ENCODE results near the gene ECI1.

Gene ECI1

DNA sequence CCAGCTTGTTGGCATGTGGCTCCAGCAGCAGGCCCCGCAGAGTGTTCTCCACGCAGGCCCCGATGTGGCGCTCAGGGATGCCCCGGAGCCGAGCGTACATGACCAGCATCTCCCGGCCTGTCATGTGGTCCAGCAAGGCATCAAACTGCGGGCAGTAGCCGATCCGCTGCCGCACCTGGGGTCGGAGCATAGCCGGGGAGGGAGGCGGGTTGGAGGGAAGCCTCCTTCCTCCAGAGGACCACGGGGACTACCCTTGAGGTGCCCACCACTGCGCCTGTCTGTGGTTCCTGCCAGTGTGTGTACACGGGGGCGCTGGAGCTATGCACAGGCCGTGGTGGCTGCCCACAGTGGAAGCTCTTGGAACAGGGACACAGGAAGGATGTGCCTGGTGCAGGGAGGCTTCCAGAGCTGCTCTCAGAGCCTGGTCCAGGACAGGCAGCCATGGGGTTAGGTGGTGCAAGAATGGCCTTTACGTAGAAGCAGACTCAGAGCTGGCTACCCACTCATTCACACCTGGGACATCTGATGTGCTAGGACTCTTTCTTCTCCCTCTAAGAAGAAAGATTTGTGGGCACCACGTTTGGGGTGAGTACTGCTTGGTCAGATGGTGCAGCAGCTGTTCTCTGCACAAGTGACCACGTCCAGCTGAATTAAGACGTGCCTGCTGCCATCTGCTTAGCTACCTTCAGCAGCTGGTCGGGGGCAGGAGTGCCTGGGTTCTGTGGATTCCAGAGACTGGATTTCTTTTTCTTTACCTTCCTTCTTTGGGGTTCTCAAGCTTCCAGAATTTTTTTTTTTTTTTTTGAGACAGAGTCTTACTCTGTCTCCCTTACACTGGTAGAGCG lies 27.8 kb upstream of the ECI1 start:
- peak; percentile 58 for DNase-seq (ENCODE audit: insufficient read length, low spot score)
- FAIRE-seq: no peak
- TF ChIP-seq, protein P1, sequence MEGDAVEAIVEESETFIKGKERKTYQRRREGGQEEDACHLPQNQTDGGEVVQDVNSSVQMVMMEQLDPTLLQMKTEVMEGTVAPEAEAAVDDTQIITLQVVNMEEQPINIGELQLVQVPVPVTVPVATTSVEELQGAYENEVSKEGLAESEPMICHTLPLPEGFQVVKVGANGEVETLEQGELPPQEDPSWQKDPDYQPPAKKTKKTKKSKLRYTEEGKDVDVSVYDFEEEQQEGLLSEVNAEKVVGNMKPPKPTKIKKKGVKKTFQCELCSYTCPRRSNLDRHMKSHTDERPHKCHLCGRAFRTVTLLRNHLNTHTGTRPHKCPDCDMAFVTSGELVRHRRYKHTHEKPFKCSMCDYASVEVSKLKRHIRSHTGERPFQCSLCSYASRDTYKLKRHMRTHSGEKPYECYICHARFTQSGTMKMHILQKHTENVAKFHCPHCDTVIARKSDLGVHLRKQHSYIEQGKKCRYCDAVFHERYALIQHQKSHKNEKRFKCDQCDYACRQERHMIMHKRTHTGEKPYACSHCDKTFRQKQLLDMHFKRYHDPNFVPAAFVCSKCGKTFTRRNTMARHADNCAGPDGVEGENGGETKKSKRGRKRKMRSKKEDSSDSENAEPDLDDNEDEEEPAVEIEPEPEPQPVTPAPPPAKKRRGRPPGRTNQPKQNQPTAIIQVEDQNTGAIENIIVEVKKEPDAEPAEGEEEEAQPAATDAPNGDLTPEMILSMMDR (IDR thresholded peaks at IDR 0.05; ENCODE audit: insufficient read depth, missing control alignments): no peak

DNA sequence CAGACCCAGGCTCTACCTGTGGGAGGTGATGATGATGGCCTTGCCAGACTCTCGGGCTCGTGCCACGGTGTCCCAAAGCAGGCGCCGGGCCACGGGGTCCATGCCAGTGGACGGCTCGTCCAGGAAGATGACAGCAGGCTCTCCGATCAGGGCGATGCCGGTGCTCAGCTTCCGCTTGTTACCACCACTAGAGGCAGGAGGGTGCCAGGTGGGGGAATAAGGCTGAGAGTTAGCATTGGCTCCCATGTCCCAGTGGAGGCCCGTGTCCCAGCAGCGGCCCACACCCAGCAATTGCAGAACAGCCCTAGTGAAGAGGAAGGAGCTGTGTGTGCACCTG lies 26.9 kb upstream of the ECI1 start:
- TF ChIP-seq, protein P1 (IDR thresholded peaks at IDR 0.05; ENCODE audit: insufficient read depth, missing control alignments): no peak
- FAIRE-seq (no peak), DNase-seq (ENCODE audit: insufficient read length, low spot score) (no peak)

DNA sequence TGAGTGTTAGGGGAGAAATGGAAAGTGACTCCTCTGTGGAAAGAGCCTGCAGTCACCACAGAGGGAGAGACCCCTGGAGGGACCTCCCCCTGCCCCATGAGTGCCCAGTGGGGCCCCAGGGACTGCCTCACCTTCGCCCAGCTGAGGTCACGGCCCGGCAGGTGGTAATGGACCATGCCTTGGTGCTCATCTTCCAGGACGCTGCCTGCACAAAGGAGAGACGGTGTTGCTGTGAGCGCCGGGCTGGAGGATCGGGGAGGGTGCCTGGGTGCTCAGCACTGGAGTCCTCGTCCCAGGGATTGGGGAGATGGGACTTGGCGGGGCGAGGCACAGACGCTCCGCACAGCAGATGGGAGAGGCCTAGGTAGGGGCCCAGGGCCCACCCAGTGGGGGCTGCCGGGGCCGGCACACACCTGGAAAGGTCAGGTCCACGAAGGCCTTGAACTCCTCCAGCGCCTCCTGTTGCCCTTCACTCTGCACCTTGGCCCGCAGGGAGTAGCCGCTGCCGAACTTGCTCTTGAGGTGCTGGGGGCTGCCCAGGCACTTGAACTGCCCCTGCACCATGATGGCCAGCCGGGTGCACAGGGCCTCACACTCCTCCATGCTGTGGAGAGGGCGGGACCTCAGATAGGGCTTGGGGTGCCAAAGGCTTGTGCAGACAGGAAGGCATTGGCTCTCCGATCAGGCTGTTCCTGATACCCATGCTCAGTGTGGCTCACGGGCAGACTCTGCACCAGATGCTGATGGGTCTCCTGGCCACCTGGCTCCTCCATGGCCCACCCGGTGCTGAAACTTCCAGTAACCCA lies 26.3 kb upstream of the ECI1 start:
- FAIRE-seq: no peak
- TF ChIP-seq, protein P1 (IDR thresholded peaks at IDR 0.05; ENCODE audit: insufficient read depth, missing control alignments): no peak
- no peak for DNase-seq (ENCODE audit: insufficient read length, low spot score)

DNA sequence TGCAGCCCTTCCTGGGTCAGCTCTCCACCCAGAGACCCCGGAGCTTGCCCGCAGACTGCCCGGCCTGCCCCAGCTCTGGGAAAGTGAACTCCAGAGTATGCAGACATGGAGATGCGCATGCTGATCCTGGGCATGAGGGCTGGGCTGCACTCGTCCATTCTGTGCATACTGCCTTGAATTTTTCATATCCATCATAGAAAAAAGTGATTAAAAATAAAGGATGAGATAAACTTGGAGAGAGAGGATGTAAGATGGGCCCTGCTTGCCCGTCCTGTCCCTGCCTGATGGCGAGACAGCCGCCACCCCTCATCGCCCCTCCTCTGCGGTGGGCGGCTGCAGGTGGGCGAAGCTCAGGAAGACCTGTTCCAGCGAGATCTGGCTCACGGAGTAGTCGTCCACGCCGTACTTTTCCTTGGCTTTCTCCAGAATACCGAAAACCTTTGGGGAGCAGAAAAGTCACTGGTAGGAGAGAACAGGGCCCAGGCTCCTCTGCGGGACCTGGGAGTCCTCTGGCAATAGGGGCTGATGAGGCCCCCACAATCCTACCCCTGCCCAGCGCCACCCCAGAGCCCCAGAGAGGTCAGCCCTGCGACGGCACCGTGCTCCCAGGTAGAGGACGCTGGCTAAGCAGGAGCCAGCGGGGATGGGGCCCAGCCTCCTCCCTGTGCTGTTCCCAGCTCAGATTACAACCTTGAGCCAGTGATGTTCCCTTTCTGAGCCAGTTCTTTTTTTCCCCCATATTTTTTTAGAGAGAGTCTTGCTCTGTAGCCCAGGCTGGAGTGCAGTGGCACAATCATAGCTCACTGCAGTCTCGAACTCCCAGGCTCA lies 25.2 kb upstream of the ECI1 start:
- DNase-seq (ENCODE audit: insufficient read length, low spot score): no peak
- TF ChIP-seq, protein P1 (IDR thresholded peaks at IDR 0.05; ENCODE audit: insufficient read depth, missing control alignments): no peak

DNA sequence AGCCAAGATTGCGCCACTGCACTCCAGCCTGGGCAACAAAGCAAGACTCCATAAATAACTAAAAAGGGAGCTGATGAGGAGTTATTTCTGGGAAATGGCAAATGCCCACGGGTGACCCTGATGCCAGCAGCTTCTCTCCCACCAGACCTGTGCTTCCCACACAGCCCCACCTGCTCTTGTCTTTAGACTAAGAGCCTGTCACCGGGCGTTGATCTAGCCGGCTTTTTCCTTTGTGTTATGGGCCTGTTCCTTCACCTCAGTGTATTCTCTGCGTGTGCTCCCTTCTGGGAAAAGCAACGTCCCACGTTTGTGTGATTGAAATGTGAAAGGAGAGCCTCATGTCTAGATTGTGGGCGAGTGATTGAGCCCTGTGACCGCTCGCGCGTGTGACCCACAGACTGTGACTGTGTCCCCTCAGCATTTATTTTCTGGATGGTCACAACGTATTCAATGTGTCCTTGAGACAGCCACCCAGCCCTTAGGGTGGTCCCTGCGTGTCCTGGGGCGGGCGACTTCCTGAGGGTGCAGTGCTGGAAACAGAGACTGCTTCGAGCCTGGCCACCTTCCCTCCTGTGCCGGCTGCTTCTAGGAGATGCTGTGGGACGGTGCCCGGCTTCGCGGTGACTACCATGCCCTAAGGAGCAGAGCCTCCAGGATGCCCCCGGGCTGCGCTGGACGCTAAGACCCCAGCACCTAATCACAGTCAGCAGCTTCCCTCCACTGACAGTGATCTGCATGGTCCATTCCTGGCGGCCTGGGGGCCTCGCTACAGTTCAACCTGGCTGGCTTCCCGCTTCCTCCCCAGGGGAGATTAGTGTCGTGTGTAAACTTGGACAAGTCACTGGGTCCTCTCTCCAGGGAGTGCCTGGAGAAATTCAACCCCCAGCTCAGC lies 24.3 kb upstream of the ECI1 start:
- no peak for DNase-seq (ENCODE audit: insufficient read length, low spot score)
- TF ChIP-seq, protein P1 (IDR thresholded peaks at IDR 0.05; ENCODE audit: insufficient read depth, missing control alignments): no peak
- no peak for FAIRE-seq

More for the DNA sequence above, 25.2 kb upstream of the ECI1 start:
- FAIRE-seq: no peak

DNA sequence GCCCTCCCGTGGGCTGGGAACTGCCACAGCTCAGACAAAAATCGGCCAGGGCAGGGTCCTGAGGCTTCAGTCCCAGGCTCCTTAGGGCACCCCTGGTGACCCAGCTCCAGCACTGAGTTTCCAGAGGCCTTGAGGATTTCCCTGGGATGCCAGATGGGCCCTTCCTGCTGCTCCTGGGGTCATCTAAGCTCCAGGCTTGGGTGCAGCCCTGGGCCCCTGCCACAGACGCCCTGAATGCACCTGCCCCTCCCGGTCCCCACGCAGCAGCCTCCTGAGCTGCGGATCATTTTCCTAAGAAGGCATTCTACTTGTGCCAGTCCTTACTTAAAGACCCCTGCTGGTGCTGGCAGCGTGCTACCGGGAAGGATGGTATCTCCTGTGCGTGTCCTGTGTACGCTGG lies 22.5 kb upstream of the ECI1 start:
- FAIRE-seq (no peak), DNase-seq (ENCODE audit: insufficient read length, low spot score) (no peak)
- TF ChIP-seq, protein P1 (IDR thresholded peaks at IDR 0.05; ENCODE audit: insufficient read depth, missing control alignments): no peak
